ENCODE data around the gene TRIM40. TPM values are rescaled to one million over a fixed set of nuclear protein-coding genes. Genes with fewer than 3 reads are reported as not detected.
"Not testable (repeated sequence)": the region's sequence is repeated elsewhere in the genome, so short reads cannot be mapped to it uniquely, and the experiment has no call there.

Gene TRIM40
- total RNA-seq, 1 donor from 2014 or later = not detected

GRCh38 chr6:30163090-30163917, 27.4 kb downstream of the TRIM40 start, which contains the start of gene TRIM15:
TRIM15 (plus strand) TSS chr6:30163546; CDS start chr6:30163685, 139 bp downstream.
- no peak for DNase-seq (ENCODE audit: low read depth)
- no peak within 1 kb of the TSS for H3K4me3 ChIP-seq (ENCODE audit: low read depth, low read length)
- no peak for TF ChIP-seq CTCF (IDR thresholded peaks at IDR 0.05; ENCODE audit: insufficient read depth, low read length, poor library complexity, severe bottlenecking)
- no peaks in the 10 kb centered on the region for H3K36me3 ChIP-seq (ENCODE audit: control insufficient read depth, insufficient read depth, low read length)
- H3K27me3 ChIP-seq (ENCODE audit: control insufficient read depth, insufficient read depth, low read length) = peaks cover 17% of the 10 kb centered on the region

GRCh38 chr6:30163918-30164654, 28.1 kb downstream of the TRIM40 start:
- TF ChIP-seq CTCF (IDR thresholded peaks at IDR 0.05; ENCODE audit: insufficient read depth, low read length, poor library complexity, severe bottlenecking) = no peak
- Histone ChIP-seq H3K36me3 (ENCODE audit: control insufficient read depth, insufficient read depth, low read length) (no peaks in the 10 kb centered on the region), H3K4me3 (ENCODE audit: low read depth, low read length) (no peak overlapping the region), H3K27me3 (ENCODE audit: control insufficient read depth, insufficient read depth, low read length) (peaks cover 24% of the 10 kb centered on the region)
- no peak for DNase-seq (ENCODE audit: low read depth)

GRCh38 chr6:30164714-30165113, 28.8 kb downstream of the TRIM40 start:
- Histone ChIP-seq H3K27me3 (ENCODE audit: control insufficient read depth, insufficient read depth, low read length) (peaks cover 28% of the 10 kb centered on the region), H3K36me3 (ENCODE audit: control insufficient read depth, insufficient read depth, low read length) (no peaks in the 10 kb centered on the region), H3K4me3 (ENCODE audit: low read depth, low read length) (no peak overlapping the region)
- TF ChIP-seq CTCF (IDR thresholded peaks at IDR 0.05; ENCODE audit: insufficient read depth, low read length, poor library complexity, severe bottlenecking) = no peak
- DNase-seq (ENCODE audit: low read depth) = no peak

GRCh38 chr6:30165238-30165637, 29.3 kb downstream of the TRIM40 start:
- H3K27me3 ChIP-seq (ENCODE audit: control insufficient read depth, insufficient read depth, low read length) = peaks cover 29% of the 10 kb centered on the region
- H3K36me3 ChIP-seq (ENCODE audit: control insufficient read depth, insufficient read depth, low read length); H3K4me3 ChIP-seq (ENCODE audit: low read depth, low read length); DNase-seq (ENCODE audit: low read depth): not testable (repeated sequence)

GRCh38 chr6:30167101-30167500, 31.2 kb downstream of the TRIM40 start:
- Histone ChIP-seq H3K36me3 (ENCODE audit: control insufficient read depth, insufficient read depth, low read length) (no peaks in the 10 kb centered on the region), H3K4me3 (ENCODE audit: low read depth, low read length) (no peak overlapping the region), H3K27me3 (ENCODE audit: control insufficient read depth, insufficient read depth, low read length) (peaks cover 45% of the 10 kb centered on the region)
- DNase-seq (ENCODE audit: low read depth) = no peak
- no peak for TF ChIP-seq CTCF (IDR thresholded peaks at IDR 0.05; ENCODE audit: insufficient read depth, low read length, poor library complexity, severe bottlenecking)

GRCh38 chr6:30168741-30169140, 32.8 kb downstream of the TRIM40 start:
- H3K27me3 ChIP-seq (ENCODE audit: control insufficient read depth, insufficient read depth, low read length) = peaks cover 48% of the 10 kb centered on the region
- no peaks in the 10 kb centered on the region for H3K36me3 ChIP-seq (ENCODE audit: control insufficient read depth, insufficient read depth, low read length)
- no peak overlapping the region for H3K4me3 ChIP-seq (ENCODE audit: low read depth, low read length)
- TF ChIP-seq CTCF (IDR thresholded peaks at IDR 0.05; ENCODE audit: insufficient read depth, low read length, poor library complexity, severe bottlenecking) = no peak
- DNase-seq (ENCODE audit: low read depth) = no peak

All from kidney epithelial cell (primary cell).